H1 (cell line): ENCODE results near the gene NUP210. TPM values are rescaled to one million over a fixed set of nuclear protein-coding genes. Genes with fewer than 3 reads are reported as not detected.

Source experiments
- CBX8 ChIP-seq: fragments of 300-800, 300-1000 bp; sonication (generic); IDR thresholded peaks from 2 replicates; pipeline ENCODE4 v1.7.1; 2016; ENCODE audit warnings: low read depth, low read length, borderline replicate concordance
- CEBPB ChIP-seq: IDR thresholded peaks from 2 replicates; pipeline ENCODE4 v1.6.1; 2012; ENCODE audit warnings: low read depth, low read length
- GTF2F1 ChIP-seq: IDR thresholded peaks from 2 replicates; pipeline ENCODE4 v1.6.1; 2012; ENCODE audit warnings: low read depth, low read length, improper control_type of control experiment, borderline replicate concordance
- HDAC6 ChIP-seq: IDR thresholded peaks from one replicate; pipeline ENCODE4 v1.7.1; 2012; ENCODE audit warnings: low read depth, mild to moderate bottlenecking, inconsistent platforms, low read length, moderate library complexity
- JUND ChIP-seq: IDR thresholded peaks from 2 replicates; pipeline ENCODE4 v1.6.1; 2011; ENCODE audit warnings: mild to moderate bottlenecking, improper control_type of control experiment, low read length
- KDM5A ChIP-seq: fragments of 200-600 bp; IDR thresholded peaks from 2 replicates; pipeline ENCODE4 v1.7.1; 2012; ENCODE audit warnings: mild to moderate bottlenecking, low read length, inconsistent platforms, mixed read lengths
- PHF8 ChIP-seq: fragments of 200-600 bp; sonication (generic); conservative IDR thresholded peaks from 2 replicates; pipeline ENCODE4 v1.7.1; 2012; ENCODE audit warnings: low read depth, mild to moderate bottlenecking, inconsistent platforms, low read length, moderate library complexity
- POLR2AphosphoS5 ChIP-seq: IDR thresholded peaks from 2 replicates; pipeline ENCODE4 v1.6.1; 2011; ENCODE audit warnings: low read depth, low read length
- POU5F1 ChIP-seq: IDR thresholded peaks from 2 replicates; pipeline ENCODE4 v1.6.1; 2011; ENCODE audit warnings: low read depth, mild to moderate bottlenecking, low read length, moderate library complexity
- RAD21 ChIP-seq, 2 experiments: IDR thresholded peaks in 1 of 2; conservative IDR thresholded peaks in 1 of 2; 2 replicates each; pipeline ENCODE4 v1.6.1; 2011; ENCODE audit warnings: low read depth in 2 of 2, low read length in 2 of 2, improper control_type of control experiment in 1 of 2, inconsistent platforms in 1 of 2, mild to moderate bottlenecking in 1 of 2, moderate library complexity in 1 of 2
- RFX5 ChIP-seq: IDR thresholded peaks from 2 replicates; pipeline ENCODE4 v1.6.1; 2011; ENCODE audit warnings: low read depth, low read length, improper control_type of control experiment, borderline replicate concordance
- SIN3A ChIP-seq, 2 experiments: IDR thresholded peaks in 1 of 2; conservative IDR thresholded peaks in 1 of 2; 2 replicates each; pipeline ENCODE4 v1.6.1; 2011 to 2012; ENCODE audit warnings: low read length in 2 of 2, improper control_type of control experiment in 1 of 2, low read depth in 1 of 2, mild to moderate bottlenecking in 1 of 2
- SIRT6 ChIP-seq: IDR thresholded peaks from one replicate; pipeline ENCODE4 v1.7.1; 2012; ENCODE audit warnings: low read length, inconsistent platforms
- SP1 ChIP-seq: IDR thresholded peaks from 2 replicates; pipeline ENCODE4 v1.6.1; 2011; ENCODE audit warnings: low read depth, low read length
- SP4 ChIP-seq: IDR thresholded peaks from 2 replicates; pipeline ENCODE4 v1.6.1; 2012; ENCODE audit warnings: low read length, inconsistent platforms
- TAF1 ChIP-seq: IDR thresholded peaks from 2 replicates; pipeline ENCODE4 v1.6.1; 2011; ENCODE audit warnings: mild to moderate bottlenecking, low read depth, low read length
- TCF12 ChIP-seq: IDR thresholded peaks from 2 replicates; pipeline ENCODE4 v1.6.1; 2011; ENCODE audit warnings: low read depth, mild to moderate bottlenecking, low read length
- polyA plus RNA-seq, 7 experiments: library from polyadenylated mRNA; depleted of rRNA in 3 of 7; stranded (reverse) in 5 of 7; unstranded in 2 of 7; fragments of >200 nt in 5 of 7; fragments of 200-250 nt in 2 of 7; gene quantifications; 1 replicate in 5 of 7; 2 replicates in 1 of 7; 4 replicates in 1 of 7; pipeline versions ENCODE4 v1.2.1 to v1.2.3, GENCODE V29; 2011 to 2013; ENCODE audit warnings: missing spikeins in 2 of 7, mixed read lengths in 2 of 7
- total RNA-seq: library from RNA; stranded (reverse); fragmentation: NEBNext Ultra II Directional; extraction: Animal tissue kit (Norgen Biotek cat#: 25700); gene quantifications from 2 replicates; pipeline ENCODE4 v1.2.1, GENCODE V29; 2021
- TF ChIP-seq, protein P1 (sequence below), 3 experiments: IDR thresholded peaks; 1 replicate in 2 of 3; 2 replicates in 1 of 3; pipeline versions ENCODE4 v1.5.1 to v1.6.1; 2011; ENCODE audit warnings: low read length in 3 of 3, mild to moderate bottlenecking in 3 of 3, inconsistent platforms in 2 of 3, low read depth in 1 of 3, moderate library complexity in 1 of 3; ENCODE audit not compliant: insufficient read depth in 1 of 3; ENCODE audit errors: control extremely low read depth in 1 of 3

NUP210 gene
- total and polyA plus RNA-seq, 2 of the 8 experiments (the other 6 are each of a cell fraction or from before 2014, with no cell fraction given): 51.0 to 53.7 TPM

DNA sequence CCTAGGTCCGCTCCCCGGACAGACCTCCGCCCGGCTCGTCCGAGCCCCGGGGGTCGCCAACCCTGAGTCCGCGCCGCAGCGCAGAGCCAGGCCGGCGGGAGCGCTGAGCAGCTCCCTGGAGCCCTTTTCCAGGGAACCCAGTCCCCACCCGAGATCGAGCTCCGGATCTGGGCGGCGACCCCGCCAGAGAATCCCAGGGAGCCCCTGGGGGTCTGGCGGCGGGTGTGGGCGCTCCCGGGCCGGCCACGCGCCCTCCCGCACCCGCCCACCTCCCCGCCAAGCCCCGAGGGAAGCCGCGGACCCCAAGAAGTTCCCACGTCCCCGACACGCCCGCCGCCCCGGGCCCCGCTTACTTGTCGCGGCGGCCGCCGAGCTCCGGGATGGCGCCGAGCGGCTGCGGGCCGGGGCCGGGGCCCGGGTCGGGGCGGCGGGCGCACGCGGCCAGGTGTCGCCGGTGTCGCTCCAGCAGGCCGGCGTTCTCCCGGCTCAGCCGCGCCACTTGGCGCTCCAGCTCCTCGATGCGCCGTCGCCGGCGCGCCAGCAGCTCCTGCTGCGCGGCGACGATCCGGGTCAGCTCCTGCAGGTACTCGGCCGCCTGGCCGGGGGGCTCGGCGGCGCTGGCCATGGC, 137.7 kb downstream of the NUP210 start (continued):
- TF ChIP-seq SP1: no peak
- no peak for TF ChIP-seq RFX5
- no peak for TF ChIP-seq HDAC6
- TF ChIP-seq KDM5A: no peak
- no peak for TF ChIP-seq RAD21 (IDR thresholded peaks at IDR 0.05 in 1 of 2, conservative IDR thresholded peaks at IDR 0.05 in 1 of 2; ENCODE audit: low read depth in 2 of 2, low read length in 2 of 2)
- TF ChIP-seq CEBPB: no peak
- no peak for TF ChIP-seq SP4
- TF ChIP-seq GTF2F1: no peak
- no peak for TF ChIP-seq CBX8
- no peak for TF ChIP-seq POLR2AphosphoS5
- TF ChIP-seq JUND: no peak
- TF ChIP-seq, protein P1, sequence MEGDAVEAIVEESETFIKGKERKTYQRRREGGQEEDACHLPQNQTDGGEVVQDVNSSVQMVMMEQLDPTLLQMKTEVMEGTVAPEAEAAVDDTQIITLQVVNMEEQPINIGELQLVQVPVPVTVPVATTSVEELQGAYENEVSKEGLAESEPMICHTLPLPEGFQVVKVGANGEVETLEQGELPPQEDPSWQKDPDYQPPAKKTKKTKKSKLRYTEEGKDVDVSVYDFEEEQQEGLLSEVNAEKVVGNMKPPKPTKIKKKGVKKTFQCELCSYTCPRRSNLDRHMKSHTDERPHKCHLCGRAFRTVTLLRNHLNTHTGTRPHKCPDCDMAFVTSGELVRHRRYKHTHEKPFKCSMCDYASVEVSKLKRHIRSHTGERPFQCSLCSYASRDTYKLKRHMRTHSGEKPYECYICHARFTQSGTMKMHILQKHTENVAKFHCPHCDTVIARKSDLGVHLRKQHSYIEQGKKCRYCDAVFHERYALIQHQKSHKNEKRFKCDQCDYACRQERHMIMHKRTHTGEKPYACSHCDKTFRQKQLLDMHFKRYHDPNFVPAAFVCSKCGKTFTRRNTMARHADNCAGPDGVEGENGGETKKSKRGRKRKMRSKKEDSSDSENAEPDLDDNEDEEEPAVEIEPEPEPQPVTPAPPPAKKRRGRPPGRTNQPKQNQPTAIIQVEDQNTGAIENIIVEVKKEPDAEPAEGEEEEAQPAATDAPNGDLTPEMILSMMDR (IDR thresholded peaks at IDR 0.05; ENCODE audit: control extremely low read depth in 1 of 3, insufficient read depth in 1 of 3, low read depth in 1 of 3, low read length in 3 of 3): no peak
- TF ChIP-seq SIRT6: no peak
- 0 out of 2 replicates have a peak, but pooled peaks have one; percentile 3 for TF ChIP-seq TAF1
- TF ChIP-seq PHF8: no peak
- no peak for TF ChIP-seq TCF12
- no peak for TF ChIP-seq SIN3A (conservative IDR thresholded peaks at IDR 0.05 in 1 of 2, IDR thresholded peaks at IDR 0.05 in 1 of 2; ENCODE audit: low read depth in 1 of 2, low read length in 2 of 2)
- no peak for TF ChIP-seq POU5F1
